ENCODE results near the gene PRRG1. TPM values are rescaled to one million over a fixed set of nuclear protein-coding genes. Genes with fewer than 3 reads are reported as not detected.
"Not testable (repeated sequence)": the region's sequence is repeated elsewhere in the genome, so short reads cannot be mapped to it uniquely, and the experiment has no call there.

The PRRG1 gene
- total RNA-seq, 2 experiments from 2014 or later: not detected

DNA sequence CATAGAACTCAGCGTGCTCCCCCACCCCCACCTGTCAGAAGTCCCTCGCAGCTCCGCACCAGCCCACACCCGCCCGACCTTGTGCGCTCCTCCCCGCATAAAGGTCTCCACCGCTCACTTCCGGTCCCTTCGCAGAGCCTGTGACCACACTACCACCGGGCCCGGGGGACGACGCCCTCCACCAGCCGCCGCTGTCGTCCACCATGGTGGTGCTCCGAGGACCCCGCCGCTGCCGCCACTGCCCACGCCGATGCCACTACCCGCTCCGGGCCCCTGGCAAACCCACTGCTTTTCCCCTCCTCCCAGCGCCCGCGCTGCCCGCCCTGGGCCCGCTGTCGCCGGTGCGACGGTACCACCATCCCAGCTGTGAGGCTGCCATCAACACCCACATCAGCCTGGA, 142.5 kb downstream of the PRRG1 start:
- Mint-ChIP-seq H3K4me3 (no peak overlapping the region), H3K9me3 (no peaks in the 10 kb centered on the region), H3K27ac (no peak overlapping the region), H3K27me3 (peaks cover 2% of the 10 kb centered on the region), H3K4me1 (ENCODE audit: low read depth) (no peaks in the 10 kb centered on the region), H3K36me3 (no peaks in the 10 kb centered on the region)
- POLR2A ChIA-PET: no interaction called here
- intact Hi-C loops (cut with micrococcal nuclease): no loop called here
- DNase-seq: no peak
- CTCF ChIA-PET: no interaction called here

DNA sequence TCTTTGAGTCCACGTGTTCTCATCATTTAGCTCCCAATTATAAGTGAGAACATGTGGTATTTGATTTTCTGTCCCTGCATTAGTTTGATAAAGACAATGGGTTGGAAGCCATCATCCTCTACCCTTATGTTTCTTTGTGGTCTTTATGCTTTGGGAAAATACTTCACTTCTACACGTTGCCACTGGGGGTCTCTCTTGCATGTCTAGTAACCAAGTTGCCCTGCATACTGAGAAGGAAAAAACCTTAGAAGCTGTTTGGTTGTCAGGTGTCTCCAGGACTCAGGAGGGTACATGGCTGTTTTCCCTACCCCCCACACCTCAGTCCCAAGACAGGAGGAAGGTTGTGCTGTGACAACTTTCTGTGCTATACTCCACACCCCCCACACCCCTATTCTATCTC, 146.6 kb downstream of the PRRG1 start:
- H3K36me3 Mint-ChIP-seq; intact Hi-C loops (cut with micrococcal nuclease); POLR2A ChIA-PET; CTCF ChIA-PET; H3K4me1 Mint-ChIP-seq (ENCODE audit: low read depth); H3K27me3 Mint-ChIP-seq; H3K4me3 Mint-ChIP-seq; DNase-seq; H3K27ac Mint-ChIP-seq; H3K9me3 Mint-ChIP-seq: not testable (repeated sequence)

DNA sequence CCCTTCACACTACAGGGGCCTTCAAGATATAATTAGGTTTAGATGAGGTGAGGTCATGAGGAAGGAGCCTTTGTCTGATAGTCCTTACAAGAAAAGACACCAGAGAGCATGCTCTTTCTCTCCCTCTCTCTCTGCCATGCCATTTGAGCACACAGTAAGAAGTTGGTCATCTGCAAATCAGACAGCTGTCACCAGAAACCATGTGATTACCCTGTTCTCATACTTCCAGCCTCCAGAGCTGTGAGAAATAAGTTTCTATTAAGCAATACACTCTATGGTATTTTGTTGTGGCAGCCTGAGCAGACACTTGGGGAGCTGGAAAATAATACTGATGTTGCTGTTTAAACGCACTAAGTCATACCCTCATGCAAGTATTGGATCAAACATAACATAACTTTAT, 148.0 kb downstream of the PRRG1 start:
- DNase-seq; POLR2A ChIA-PET; H3K36me3 Mint-ChIP-seq; CTCF ChIA-PET; H3K4me3 Mint-ChIP-seq; H3K4me1 Mint-ChIP-seq (ENCODE audit: low read depth); H3K27me3 Mint-ChIP-seq; H3K9me3 Mint-ChIP-seq; H3K27ac Mint-ChIP-seq; intact Hi-C loops (cut with micrococcal nuclease): not testable (repeated sequence)

DNA sequence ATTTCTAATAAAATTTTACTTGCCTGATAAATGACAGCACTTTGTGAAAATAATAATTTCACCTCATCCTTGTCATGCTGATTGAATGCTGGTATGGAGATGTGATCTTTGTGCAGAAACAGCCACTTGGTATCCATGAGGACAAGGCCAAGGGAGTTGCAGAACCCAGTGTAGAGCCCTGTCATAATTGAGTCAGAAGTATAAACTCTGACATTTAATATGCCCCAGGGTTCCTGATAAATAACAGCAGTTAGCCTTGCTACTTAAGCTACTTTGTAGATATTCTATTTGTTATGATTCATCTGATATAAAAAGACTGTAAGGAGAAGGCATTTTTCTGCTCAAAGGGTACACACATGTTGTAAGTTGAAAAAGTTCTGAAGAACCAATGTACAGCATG, 149.2 kb downstream of the PRRG1 start:
- DNase-seq; H3K27ac Mint-ChIP-seq; H3K4me1 Mint-ChIP-seq (ENCODE audit: low read depth); H3K36me3 Mint-ChIP-seq; H3K4me3 Mint-ChIP-seq; CTCF ChIA-PET; H3K27me3 Mint-ChIP-seq; intact Hi-C loops (cut with micrococcal nuclease); H3K9me3 Mint-ChIP-seq; POLR2A ChIA-PET: not testable (repeated sequence)

DNA sequence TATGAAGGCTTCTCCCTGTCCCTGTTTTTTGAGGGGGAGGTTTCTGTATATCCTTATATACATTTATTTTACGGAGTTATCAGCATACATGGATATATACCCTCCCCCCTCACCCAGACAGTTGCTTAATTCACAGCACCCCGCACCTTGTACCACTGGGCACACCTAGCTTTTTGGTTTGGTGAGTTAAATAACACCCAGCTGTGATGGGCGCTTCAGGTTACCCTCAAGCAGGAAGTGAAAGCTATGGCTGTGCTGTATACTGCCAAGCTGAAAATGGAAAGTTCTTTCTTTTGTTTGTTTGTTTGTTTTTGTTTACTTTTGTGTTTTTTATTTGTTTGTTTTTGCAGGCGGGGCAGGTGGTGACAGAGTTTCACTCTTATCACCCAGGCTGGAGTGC, 150.5 kb downstream of the PRRG1 start:
- intact Hi-C loops (cut with micrococcal nuclease); H3K27me3 Mint-ChIP-seq; H3K4me3 Mint-ChIP-seq; DNase-seq; CTCF ChIA-PET; H3K27ac Mint-ChIP-seq; H3K36me3 Mint-ChIP-seq; H3K4me1 Mint-ChIP-seq (ENCODE audit: low read depth); H3K9me3 Mint-ChIP-seq; POLR2A ChIA-PET: not testable (repeated sequence)

DNA sequence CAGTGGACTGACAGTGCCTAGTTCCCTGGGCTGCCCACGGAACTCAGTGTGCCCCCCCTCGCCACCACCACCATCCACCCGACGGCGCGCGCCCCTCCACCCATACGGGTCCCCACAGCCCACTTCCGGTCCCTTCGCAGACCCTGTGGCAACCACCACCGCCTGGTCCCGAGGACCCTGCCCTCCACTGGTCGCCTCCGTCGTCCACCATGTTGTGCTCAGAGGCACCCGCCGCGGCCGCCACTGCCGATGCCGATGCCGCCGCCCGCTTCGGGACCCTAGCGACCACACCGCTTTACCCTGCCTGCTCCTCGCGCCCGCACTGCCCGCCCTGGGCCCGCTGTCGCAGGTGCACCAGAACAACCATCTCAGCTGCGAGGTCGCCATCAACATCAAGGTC, 155.8 kb downstream of the PRRG1 start:
- Mint-ChIP-seq H3K4me1 (ENCODE audit: low read depth) (no peaks in the 10 kb centered on the region), H3K36me3 (no peaks in the 10 kb centered on the region), H3K9me3 (no peaks in the 10 kb centered on the region), H3K27ac (no peak overlapping the region), H3K27me3 (no peaks in the 10 kb centered on the region), H3K4me3 (no peak overlapping the region)
- no peak for DNase-seq
- ChIA-PET CTCF (no interaction called here), POLR2A (no interaction called here)
- intact Hi-C loops (cut with micrococcal nuclease): no loop called here

Other genes with a start within 250 kb of the PRRG1 start
- gene LANCL3, start 222.3 kb downstream of the PRRG1 start, total RNA-seq: under 1 TPM; 0.02 to 0.15 TPM

Data from activated CD4-positive, alpha-beta memory T cell treated with anti-CD3 and anti-CD28 coated beads for 36 hours (primary cell).